Measurements from ENCODE around the gene FAM50A.

FAM50A gene

GRCh38 chrX:154439841-154440240 is 4.1 kb upstream of the FAM50A start:
- no peak for DNase-seq
- TF ChIP-seq GATA1 (IDR thresholded peaks at IDR 0.05; ENCODE audit: low read depth, low read length) (no peak), POLR2A (IDR thresholded peaks at IDR 0.05; ENCODE audit: low read length) (no peak)

GRCh38 chrX:154440623-154441357 is 3.2 kb upstream of the FAM50A start:
- TF ChIP-seq POLR2A (IDR thresholded peaks at IDR 0.05; ENCODE audit: low read length) = no peak
- TF ChIP-seq GATA1 (IDR thresholded peaks at IDR 0.05; ENCODE audit: low read depth, low read length) = no peak
- no peak for DNase-seq

DNA sequence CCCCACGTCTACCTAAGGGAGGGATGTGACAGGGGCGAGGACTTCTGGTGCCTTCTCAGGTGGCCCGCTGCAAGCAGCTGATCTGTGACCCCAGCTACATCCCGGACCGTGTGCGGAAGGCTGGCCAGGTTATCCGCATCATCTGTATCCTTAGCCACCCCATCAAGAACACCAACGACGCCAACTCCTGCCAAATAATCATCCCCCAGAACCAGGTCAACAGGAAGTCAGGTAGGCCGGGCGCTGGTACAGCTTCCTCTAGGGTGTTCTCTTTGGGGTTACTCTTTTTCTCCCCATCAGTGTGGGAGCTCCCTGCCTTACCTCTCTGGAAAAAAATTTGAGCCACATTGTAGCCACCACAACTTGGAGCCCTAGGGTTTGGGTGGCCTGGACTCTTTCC is 2.4 kb upstream of the FAM50A start:
- no peak for TF ChIP-seq GATA1 (IDR thresholded peaks at IDR 0.05; ENCODE audit: low read depth, low read length)
- no peak for TF ChIP-seq POLR2A (IDR thresholded peaks at IDR 0.05; ENCODE audit: low read length)
- DNase-seq = no peak

DNA sequence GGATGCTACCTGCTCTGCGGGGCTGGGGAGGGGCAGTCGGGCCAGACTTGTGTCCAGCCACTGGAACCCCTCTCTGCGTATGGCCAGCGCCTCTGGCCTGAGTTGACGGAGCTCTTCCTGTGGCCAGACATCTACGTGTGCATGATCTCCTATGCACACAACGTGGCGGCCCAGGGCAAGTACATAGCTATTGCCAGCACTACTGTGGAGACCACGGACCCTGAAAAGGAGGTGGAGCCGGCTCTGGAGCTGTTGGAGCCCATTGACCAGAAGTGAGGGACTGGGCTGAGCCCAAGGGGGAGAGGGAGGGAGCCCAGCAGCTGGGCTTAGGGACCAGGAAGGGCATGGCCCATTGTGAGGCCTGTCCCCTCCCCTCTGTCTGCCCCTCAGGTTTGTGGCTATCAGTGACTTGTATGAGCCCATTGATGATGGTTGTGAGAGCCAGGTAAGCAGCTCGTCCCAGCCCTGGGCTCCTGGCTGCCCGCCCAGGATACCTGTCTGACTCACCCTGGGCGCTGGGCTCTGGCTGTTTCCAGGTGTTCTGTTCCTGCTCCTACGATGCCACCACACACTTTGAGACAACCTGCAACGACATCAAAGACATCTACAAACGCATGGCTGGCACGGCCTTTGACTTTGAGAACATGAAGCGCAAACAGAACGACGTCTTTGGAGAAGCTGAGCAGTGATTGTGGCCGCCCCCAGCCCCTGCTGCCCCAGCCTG is 1.8 kb upstream of the FAM50A start:
- TF ChIP-seq POLR2A (IDR thresholded peaks at IDR 0.05; ENCODE audit: low read length) = no peak

GRCh38 chrX:154443479-154443910 is 446 bp upstream of the FAM50A start:
- DNase-seq = peak in 1 of 2 experiments; percentile 47
- no peak for TF ChIP-seq GATA1 (IDR thresholded peaks at IDR 0.05; ENCODE audit: low read depth, low read length)
- TF ChIP-seq POLR2A (IDR thresholded peaks at IDR 0.05; ENCODE audit: low read length) = no peak

More for the DNA sequence above, 1.8 kb upstream of the FAM50A start:
- DNase-seq = no peak

DNA sequence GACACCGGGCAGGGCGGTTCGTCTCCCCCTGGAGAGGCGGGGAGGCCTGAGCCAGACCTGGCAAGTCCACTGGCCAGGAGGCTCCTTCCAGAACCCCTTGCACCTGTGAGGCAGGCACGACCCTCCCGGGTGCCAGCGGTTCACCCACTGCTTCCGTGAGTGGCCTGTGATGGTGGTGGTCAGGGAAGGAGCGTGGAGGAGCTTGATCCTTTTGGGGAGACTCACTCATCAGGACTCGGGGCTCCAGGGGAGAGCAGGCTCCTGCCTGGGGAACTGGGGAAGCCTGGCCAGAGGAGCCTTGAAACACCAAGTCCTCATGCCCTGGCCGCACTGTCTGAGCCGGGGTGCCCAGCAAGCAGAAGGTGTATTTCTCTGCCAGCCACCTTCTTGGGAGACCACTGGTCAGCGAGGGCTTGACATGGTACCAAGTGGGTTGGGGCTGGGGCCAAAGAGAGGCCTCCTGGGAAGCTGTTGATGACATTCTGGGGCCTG is 860 bp downstream of the FAM50A start:
- no peak for TF ChIP-seq POLR2A (IDR thresholded peaks at IDR 0.05; ENCODE audit: low read length)
- TF ChIP-seq GATA1 (IDR thresholded peaks at IDR 0.05; ENCODE audit: low read depth, low read length) = no peak
- DNase-seq = no peak

DNA sequence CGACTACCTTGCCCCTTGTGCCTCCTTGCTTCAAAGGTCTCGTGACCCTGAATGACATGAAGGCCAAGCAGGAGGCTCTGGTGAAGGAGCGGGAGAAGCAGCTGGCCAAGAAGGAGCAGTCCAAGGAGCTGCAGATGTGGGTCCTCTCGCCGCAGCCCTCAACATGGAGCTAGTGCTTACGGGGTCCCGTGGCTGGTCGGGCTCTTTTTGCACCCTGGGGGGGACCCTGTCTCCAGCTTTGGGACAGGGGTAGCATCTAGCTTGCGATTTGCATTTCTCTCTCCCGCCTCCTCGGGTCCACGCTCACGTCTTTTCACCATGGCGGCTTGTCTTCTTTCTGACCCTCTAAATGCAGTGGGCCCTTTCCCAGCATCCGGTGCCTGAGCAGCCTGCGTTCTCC is 1.8 kb downstream of the FAM50A start:
- no peak for DNase-seq
- TF ChIP-seq GATA1 (IDR thresholded peaks at IDR 0.05; ENCODE audit: low read depth, low read length) (no peak), POLR2A (IDR thresholded peaks at IDR 0.05; ENCODE audit: low read length) (no peak)

- TF ChIP-seq POLR2A (IDR thresholded peaks at IDR 0.05; ENCODE audit: low read length) (no peak), GATA1 (IDR thresholded peaks at IDR 0.05; ENCODE audit: low read depth, low read length) (no peak)
Observed at GRCh38 chrX:154446430-154446829, 2.5 kb downstream of the FAM50A start.

GRCh38 chrX:154448484-154448883 is 4.5 kb downstream of the FAM50A start:
- no peak for DNase-seq

More at GRCh38 chrX:154446430-154446829, 2.5 kb downstream of the FAM50A start:
- DNase-seq = no peak

DNA sequence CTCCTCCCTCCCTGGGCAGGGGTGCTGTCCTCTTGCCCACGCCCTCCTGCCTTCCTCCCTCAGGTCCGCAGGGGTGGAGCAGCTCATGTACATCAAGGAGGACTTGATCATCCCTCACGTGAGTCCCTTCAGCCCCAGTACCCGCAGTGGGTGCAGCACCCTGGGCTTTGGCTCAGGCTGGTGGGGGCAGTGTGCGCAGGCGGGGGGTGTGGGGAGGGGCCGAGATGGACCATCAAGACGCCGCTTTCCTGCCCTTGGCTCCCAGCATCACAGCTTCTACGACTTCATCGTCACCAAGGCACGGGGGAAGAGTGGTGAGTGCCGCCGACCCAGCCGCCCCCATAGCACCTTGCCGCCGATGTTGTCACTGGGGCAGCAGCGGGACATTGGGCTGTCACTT is 5.7 kb downstream of the FAM50A start:
- TF ChIP-seq GATA1 (IDR thresholded peaks at IDR 0.05; ENCODE audit: low read depth, low read length) (no peak), POLR2A (IDR thresholded peaks at IDR 0.05; ENCODE audit: low read length) (no peak)
- DNase-seq = no peak

More at GRCh38 chrX:154448484-154448883, 4.5 kb downstream of the FAM50A start:
- TF ChIP-seq POLR2A (IDR thresholded peaks at IDR 0.05; ENCODE audit: low read length) = no peak
- TF ChIP-seq GATA1 (IDR thresholded peaks at IDR 0.05; ENCODE audit: low read depth, low read length) = no peak

- no peak for DNase-seq
- TF ChIP-seq POLR2A (IDR thresholded peaks at IDR 0.05; ENCODE audit: low read length) = no peak
- no peak for TF ChIP-seq GATA1 (IDR thresholded peaks at IDR 0.05; ENCODE audit: low read depth, low read length)
Observed at GRCh38 chrX:154450312-154450711, 6.4 kb downstream of the FAM50A start.

DNA sequence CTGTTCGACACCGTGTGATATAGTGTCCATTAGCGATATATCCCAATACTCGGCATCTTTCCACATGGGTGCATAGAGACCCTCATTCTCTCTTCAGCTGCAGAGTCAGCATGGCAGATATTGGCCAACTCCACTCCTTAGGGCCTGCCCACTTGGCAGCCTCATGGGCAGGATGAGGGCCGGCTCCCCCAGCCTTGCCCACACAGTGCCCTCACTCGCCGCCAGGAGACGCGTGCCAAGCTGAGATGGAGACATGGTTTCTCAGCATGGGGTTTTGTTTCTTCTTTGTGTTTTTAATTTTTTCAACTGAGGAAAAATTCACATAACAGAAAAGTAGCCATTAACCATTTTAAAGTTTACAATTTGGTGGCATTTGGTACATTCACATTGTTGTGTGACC is 8.9 kb downstream of the FAM50A start:
- TF ChIP-seq GATA1 (IDR thresholded peaks at IDR 0.05; ENCODE audit: low read depth, low read length) = no peak
- no peak for TF ChIP-seq POLR2A (IDR thresholded peaks at IDR 0.05; ENCODE audit: low read length)
- DNase-seq = no peak

DNA sequence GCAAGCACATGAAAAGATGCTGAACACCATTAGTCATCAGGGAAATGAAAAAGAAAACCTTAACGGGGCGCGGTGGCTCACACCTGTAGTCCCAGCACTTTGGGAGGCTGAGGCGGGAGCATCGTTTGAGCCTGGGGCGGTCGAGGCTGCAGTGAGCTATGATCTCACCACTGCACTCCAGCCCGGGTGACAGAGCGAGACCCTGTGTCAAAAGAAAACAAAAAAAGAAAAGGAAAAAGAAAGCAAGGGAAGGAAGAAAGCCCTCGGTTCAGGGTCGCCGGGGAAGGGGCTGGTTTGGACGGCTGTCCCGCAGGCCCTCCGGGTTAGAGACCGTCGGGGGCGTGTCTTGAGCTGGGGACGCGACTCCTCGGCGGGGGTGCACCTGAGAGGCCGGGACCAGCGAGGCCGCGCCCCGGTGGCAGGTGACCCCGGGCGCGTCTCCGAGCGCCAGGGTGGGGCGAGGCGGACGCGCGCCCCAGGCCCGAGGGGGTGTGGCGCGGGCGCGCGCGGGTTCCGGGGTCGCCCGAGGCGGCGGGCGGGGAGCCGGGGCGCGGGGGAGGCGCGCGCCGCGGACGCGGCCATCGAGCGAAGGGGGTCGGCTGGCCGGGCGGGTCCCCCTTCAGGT is 13.7 kb downstream of the FAM50A start:
- TF ChIP-seq POLR2A (IDR thresholded peaks at IDR 0.05; ENCODE audit: low read length) (no peak), GATA1 (IDR thresholded peaks at IDR 0.05; ENCODE audit: low read depth, low read length) (no peak)
- DNase-seq = peak; percentile 58 to 71
